Stimulated activated CD4-positive, alpha-beta T cell treated with anti-CD3 and anti-CD28 coated beads, Interleukin-1b, Interleukin-23, amount 100 ng/mL, for 48 hours (primary cell): ENCODE data around the gene EEF2KMT.
"Not testable (repeated sequence)": the region's sequence is repeated elsewhere in the genome, so short reads cannot be mapped to it uniquely, and the experiment has no call there.

ENCODE experiments used
- DNase-seq: peaks from one replicate; pipeline ENCODE4 v3.0.0-alpha.2; 2020

Gene EEF2KMT

DNA sequence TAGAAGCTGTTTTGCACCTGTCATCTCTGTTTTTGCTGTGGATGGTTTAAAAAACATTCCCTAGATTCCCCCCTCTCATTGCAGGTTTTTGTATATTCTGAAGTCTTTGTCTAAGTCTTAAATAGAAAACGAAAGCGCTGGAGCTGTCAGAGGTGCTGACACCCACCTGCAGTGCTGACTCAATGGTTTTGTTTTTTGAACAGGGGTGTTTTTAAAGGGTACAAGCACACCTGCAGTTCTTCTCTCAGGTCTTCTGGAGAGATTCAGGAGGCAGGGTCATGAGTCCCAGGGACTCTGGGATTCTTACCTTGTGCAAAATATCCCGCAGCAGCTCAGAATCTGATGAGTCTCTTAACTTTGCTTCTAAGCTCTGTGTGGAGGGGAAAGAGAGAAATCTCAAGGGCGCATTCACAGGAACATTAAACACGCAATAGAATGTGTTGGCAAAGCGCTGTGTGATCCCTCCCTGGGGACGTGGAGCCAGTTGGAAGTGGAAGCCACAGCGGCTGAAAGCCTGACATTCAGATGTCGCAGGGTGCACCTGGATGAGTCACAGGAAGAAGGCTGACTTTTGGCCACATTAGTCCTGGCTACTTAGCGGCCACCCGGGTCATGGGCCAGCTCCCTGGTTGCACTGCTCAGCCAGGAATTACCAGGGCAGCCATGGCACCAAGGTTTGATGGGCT is 2.3 kb downstream of the EEF2KMT start:
- not testable (repeated sequence) for DNase-seq

DNA sequence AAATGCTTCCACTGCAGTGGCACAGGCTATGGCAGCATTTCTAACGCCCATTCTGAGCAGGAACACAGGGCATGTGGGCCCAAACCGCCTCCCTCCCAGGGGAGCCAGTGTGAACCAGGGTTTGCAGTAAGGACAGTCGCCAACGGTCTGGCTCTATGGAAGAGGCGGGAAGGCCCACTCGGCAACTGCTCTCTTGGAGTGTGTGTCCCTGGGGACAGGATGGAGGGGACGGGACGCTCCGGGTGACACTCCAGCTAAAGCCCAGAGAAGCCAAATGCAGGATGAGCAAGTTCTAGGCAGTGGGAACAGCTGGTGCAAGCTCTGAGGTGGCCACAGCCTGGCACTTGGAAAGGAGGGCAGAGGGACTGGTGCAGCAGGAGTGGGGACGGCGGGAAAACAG is 3.8 kb downstream of the EEF2KMT start:
- not testable (repeated sequence) for DNase-seq

DNA sequence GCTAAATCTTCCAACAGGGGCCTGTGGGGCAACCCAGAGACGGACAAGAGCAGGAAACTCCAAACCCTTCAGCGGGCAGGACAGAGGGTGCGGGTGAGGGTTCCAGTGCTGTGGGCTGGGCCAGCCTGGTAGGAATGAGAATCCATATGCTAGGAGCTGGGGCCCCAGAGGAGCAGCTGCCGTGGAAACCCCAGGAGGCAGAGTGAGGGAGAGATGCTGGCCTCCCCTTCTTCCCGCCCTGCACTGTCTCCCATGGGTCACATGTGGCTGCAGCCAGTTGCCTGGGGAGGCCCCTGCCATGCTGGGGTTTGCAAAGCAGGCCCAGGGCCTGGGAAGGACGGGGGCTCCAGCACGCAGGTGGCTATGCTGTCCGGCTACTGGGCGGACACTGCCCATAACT is 4.5 kb downstream of the EEF2KMT start:
- DNase-seq: not testable (repeated sequence)

- not testable (repeated sequence) for DNase-seq
These were observed 7.0 kb downstream of the EEF2KMT start for GRCh38 chr16:5090592-5090991.

DNA sequence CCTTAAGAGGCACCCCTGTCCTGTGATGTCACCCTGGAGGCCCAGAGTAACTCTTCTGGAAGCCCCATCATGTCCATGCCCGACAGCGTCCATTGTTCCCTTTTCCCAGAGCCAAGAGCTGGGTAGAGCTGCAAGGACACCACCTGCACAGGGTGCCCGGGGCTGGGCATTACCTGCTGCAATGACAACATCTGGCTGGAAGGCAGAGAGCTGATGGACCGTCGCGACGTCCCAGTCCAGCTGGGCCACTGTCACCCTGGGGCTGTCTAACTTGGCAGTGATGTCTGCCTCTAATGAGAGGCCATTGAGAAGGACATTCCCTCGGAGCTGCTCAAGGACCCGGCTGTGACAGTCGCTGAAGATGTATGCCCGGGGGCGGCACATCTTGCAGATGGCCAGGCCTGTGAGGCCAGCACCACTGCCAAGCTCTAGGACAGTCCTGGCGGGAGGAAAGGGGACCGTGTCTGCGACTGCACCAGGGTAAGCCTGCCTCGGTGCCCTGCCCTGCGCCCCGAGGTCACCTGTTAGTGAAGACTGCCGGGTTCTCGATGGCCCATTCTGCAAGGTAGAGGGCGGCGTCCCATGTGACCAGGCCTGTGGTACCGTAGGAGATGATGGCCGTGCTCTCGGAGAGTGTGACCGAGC is 7.6 kb downstream of the EEF2KMT start:
- not testable (repeated sequence) for DNase-seq

GRCh38 chr16:5088936-5089335 is 8.7 kb downstream of the EEF2KMT start:
- not testable (repeated sequence) for DNase-seq

GRCh38 chr16:5088086-5088790 is 9.4 kb downstream of the EEF2KMT start:
- DNase-seq: not testable (repeated sequence)

GRCh38 chr16:5085716-5086115 is 11.9 kb downstream of the EEF2KMT start:
- not testable (repeated sequence) for DNase-seq

GRCh38 chr16:5084802-5085201 is 12.8 kb downstream of the EEF2KMT start:
- DNase-seq: peak; percentile 57

DNA sequence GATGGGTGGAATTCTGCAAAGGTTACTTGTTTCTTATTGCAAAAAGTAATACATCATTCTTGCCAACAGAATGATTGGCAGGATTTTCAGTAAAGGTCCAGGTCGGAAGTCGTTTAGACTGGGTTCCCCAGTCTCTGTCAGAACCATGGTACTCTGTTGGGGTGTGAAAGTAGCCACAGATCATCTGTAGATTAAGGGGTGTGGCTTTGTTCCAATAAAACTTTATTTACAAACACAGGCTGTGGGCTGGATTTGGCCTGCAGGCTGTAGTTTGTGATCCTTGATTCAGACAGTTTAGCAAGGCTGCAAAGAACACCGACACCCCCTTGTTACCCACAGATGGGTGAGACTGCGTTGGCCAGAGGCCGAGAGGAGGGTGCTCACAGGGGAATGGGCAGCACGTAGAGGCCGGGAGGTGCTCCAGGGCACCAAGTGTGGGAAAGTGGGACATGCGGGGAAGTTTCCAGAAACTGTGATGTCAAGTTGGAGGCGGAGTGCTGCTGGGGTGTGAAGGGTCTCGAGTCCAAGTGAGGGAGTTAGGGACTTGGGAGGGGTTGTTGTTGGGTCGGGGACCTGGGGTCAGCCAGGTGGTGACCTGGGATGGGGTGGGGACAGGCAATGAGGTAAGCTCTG is 13.4 kb downstream of the EEF2KMT start:
- DNase-seq: not testable (repeated sequence)

DNA sequence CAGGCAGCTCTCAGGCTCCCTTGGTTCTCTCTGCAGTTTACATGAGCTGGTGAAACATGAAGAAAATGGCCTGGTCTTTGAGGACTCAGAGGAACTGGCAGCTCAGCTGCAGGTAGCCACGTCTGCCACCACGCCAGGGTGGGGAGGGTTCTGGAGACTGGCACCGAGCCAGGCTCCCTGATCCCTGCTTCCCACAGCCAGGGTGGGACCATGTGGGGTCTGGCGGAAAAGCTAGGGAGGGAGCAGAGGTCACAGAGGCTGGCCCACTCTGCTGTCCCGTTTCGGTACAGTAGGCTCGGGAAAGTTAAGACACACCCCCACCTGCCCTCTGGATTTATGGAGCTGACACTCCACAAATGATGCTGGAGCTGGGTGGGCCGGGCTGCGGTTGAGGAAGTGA is 13.9 kb downstream of the EEF2KMT start:
- not testable (repeated sequence) for DNase-seq

GRCh38 chr16:5080996-5081395 is 16.6 kb downstream of the EEF2KMT start:
- not testable (repeated sequence) for DNase-seq

DNA sequence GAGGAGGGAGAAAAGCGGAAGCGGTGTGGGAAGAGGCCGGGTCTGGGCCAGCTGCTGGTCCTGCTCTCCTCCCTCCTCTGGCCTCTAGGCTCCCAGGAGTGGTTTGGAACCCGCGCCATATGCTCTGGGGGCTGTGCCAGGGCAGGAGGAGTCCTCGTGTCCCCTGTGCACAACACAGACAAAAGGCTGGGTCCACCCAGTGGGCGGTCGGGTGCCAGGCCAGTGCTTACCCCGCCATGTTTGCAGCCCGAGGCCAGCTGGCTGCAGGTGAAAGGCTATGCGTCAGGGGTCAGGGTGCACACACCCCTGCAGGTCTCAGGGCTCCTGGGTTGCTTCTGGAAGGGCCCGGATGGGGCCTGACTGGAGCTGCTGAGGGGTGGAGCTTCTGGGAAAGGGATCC is 17.1 kb downstream of the EEF2KMT start:
- DNase-seq: not testable (repeated sequence)

GRCh38 chr16:5078626-5079025 is 19.0 kb downstream of the EEF2KMT start:
- no peak for DNase-seq

DNA sequence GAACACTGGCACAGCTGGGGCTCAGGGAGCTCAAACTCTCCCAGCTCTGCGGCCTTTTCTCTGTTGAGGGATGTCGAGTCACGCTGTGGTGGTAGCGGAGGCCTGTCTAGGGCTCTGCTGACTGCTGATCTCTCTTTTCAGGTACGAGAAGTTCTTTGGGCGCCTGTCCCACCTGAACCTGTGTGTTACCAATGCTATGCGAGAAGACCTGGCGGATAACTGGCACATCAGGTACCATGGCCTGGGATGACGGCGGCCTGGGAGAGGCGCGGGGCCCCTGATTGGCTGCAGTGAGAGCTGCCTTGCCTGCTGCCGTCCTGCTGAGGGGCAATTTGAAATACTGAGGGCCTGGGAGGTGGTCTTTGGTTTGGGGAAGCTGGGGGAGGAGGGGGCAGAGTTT is 20.3 kb downstream of the EEF2KMT start:
- DNase-seq: no peak

DNA sequence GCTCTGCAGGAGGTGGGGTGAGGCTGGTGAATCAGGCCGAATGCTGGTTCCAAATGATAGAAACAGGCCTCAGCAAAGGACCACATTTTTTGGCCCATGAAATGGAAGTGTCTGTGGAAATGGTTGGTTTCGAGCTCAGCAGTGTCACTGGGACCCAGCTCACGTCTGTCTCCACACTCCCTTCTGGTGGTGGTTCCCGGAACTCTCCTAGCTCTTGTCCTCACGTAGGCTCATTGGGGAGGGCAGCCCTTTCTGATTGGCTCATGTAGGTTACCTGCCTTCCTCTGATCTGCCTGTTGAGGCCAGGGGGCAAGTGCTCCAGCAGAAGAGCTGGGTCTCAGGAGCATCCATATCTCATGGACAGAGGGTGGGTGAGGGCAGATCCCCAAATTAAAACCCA is 22.0 kb downstream of the EEF2KMT start:
- no peak for DNase-seq

DNA sequence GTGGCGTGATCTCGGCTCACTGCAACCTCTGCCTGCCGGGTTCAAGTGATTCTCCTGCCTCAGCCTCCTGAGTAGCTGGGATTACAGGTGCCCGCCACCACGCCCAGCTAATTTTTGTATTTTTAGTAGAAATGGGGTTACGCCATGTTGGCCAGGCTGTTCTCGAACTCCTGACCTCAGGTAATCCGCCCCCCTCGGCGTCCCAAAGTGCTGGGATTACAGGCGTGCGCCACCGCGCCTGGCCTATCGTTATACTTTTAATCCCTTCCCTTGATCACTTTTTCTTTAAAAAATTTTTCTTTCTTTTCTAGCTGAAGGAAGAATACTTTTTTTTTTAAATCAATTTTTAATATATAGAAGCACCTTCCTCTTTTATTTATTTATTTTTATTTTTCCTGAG is 23.8 kb downstream of the EEF2KMT start:
- not testable (repeated sequence) for DNase-seq

- no peak for DNase-seq
These were observed 24.3 kb downstream of the EEF2KMT start for GRCh38 chr16:5073279-5073629.

DNA sequence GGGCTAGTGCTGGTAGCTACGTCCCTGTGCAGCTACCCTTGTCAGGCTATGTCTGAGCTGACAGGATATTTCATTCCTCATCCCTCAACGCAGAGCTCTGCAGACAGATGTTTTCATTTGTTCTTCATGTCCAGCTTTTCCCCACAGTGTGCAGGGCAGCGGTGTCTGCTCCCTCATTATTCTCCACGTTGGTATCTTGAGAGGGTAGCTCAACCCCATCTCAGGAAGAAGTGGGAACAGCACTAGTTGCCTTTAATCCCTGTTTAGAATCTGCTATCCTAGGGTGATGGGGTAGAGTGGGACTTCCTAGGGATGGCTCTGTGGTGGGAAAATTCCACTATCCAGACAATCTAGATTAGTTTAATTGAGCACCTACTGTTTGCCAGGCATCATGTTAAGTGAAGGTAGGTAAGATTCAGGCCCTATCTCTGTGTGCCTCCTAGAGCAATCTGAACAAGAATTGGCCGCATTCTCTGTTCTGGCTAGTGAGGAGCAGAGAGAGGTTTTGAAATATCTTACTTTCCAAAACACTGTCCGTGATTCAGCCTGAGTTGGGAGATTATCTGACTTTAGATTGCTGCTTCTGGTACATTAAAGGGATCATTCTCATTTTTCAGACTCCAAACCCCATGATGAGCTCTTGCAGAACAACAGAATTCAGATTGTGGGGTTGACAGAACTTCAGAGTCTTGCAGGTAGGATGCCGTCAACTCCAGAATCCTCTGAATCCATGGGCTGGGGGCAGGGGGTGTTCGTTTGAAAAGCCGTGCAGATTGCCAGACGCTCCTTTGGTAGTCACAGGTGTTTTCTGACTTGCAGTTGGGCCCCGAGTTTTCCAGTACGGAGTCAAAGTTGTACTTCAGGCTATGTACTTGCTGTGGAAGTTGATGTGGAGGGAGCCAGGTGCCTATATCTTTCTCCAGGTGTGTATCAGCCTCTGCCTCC is 25.0 kb downstream of the EEF2KMT start:
- no peak for DNase-seq

GRCh38 chr16:5071681-5072333 is 25.8 kb downstream of the EEF2KMT start, which contains the start of gene ALG1:
TSS of gene ALG1 (plus strand) at chr16:5071843. CDS start at chr16:5071850, 7 bp downstream.
- peak; percentile 89 for DNase-seq

- DNase-seq: no peak
These were observed 26.3 kb downstream of the EEF2KMT start for GRCh38 chr16:5071341-5071680.
